Stimulated activated CD4-positive, alpha-beta T cell treated with anti-CD3 and anti-CD28 coated beads, Interleukin-4, amount 100 ng/mL, for 1 hour (primary cell): ENCODE data around the gene B3GNT5.
"Not testable (repeated sequence)": the region's sequence is repeated elsewhere in the genome, so short reads cannot be mapped to it uniquely, and the experiment has no call there.

Experiments
- DNase-seq: peaks from one replicate; pipeline ENCODE4 v3.0.0-alpha.2; 2020

The B3GNT5 gene

GRCh38 chr3:183252973-183253527, at the start of gene B3GNT5:
Gene B3GNT5, plus strand, starts transcription at chr3:183253253. Its CDS starts 16,546 bp downstream, at chr3:183269799.
- peak; percentile 57 for DNase-seq

- DNase-seq = no peak
These were observed 49.4 kb upstream of the B3GNT5 start for GRCh38 chr3:183203670-183204069.

- DNase-seq = no peak
These were observed 44.8 kb upstream of the B3GNT5 start for GRCh38 chr3:183208260-183208659.

GRCh38 chr3:183208800-183209199, 44.3 kb upstream of the B3GNT5 start:
- no peak for DNase-seq

GRCh38 chr3:183210341-183210740, 42.7 kb upstream of the B3GNT5 start:
- no peak for DNase-seq

GRCh38 chr3:183210862-183211341, 42.2 kb upstream of the B3GNT5 start:
- peak; percentile 43 for DNase-seq

- no peak for DNase-seq
These were observed 41.7 kb upstream of the B3GNT5 start for GRCh38 chr3:183211352-183211751.

- no peak for DNase-seq
These were observed 41.0 kb upstream of the B3GNT5 start for GRCh38 chr3:183212096-183212495.

GRCh38 chr3:183212565-183212964, 40.5 kb upstream of the B3GNT5 start:
- no peak for DNase-seq

GRCh38 chr3:183213415-183214276, 39.4 kb upstream of the B3GNT5 start:
- DNase-seq = no peak

GRCh38 chr3:183214277-183214612, 38.8 kb upstream of the B3GNT5 start:
- no peak for DNase-seq

GRCh38 chr3:183215591-183216202, 37.4 kb upstream of the B3GNT5 start:
- DNase-seq = no peak

GRCh38 chr3:183217548-183218332, 35.3 kb upstream of the B3GNT5 start:
- no peak for DNase-seq

- no peak for DNase-seq
These were observed 34.2 kb upstream of the B3GNT5 start for GRCh38 chr3:183218826-183219225.

GRCh38 chr3:183220828-183221227, 32.2 kb upstream of the B3GNT5 start:
- no peak for DNase-seq

- no peak for DNase-seq
These were observed 30.3 kb upstream of the B3GNT5 start for GRCh38 chr3:183222631-183223235.

GRCh38 chr3:183224180-183224970, 28.7 kb upstream of the B3GNT5 start:
- DNase-seq = peak; percentile 25

- no peak for DNase-seq
These were observed 26.6 kb upstream of the B3GNT5 start for GRCh38 chr3:183226333-183226890.

GRCh38 chr3:183227586-183227985, 25.5 kb upstream of the B3GNT5 start:
- no peak for DNase-seq

- no peak for DNase-seq
These were observed 23.9 kb upstream of the B3GNT5 start for GRCh38 chr3:183229178-183229577.

GRCh38 chr3:183230251-183230650, 22.8 kb upstream of the B3GNT5 start:
- not testable (repeated sequence) for DNase-seq

- no peak for DNase-seq
These were observed 22.2 kb upstream of the B3GNT5 start for GRCh38 chr3:183230826-183231225.
